NT2/D1 (cell line): ENCODE results near the gene GNA15.

Experiments
- SUZ12 ChIP-seq: IDR thresholded peaks from 2 replicates; pipeline ENCODE4 v1.6.1; 2011; ENCODE audit not compliant: insufficient read length, insufficient read depth; ENCODE audit errors: extremely low read depth
- YY1 ChIP-seq: IDR thresholded peaks from 2 replicates; pipeline ENCODE4 v1.6.1; 2011; ENCODE audit not compliant: insufficient read length, insufficient read depth
- ZNF274 ChIP-seq: IDR thresholded peaks from 2 replicates; pipeline ENCODE4 v1.6.1; 2011; ENCODE audit warnings: mild to moderate bottlenecking, low read depth, low read length

GRCh38 chr19:3118232-3119070 lies 17.4 kb upstream of the GNA15 start:
- TF ChIP-seq YY1 (no peak), ZNF274 (no peak), SUZ12 (no peak)
